A549 treated with AZD9567 at 1 μM for 4 hours (cell line): ENCODE measurements around the gene FAM9A. TPM values are rescaled to one million over a fixed set of nuclear protein-coding genes. Genes with fewer than 3 reads are reported as not detected.

Source experiments
- total RNA-seq: library from RNA; stranded (reverse); fragments of 200-300 nt; extraction: Qiagen RNA extraction; gene quantifications from 5 replicates; pipeline ENCODE4 v1.2.3, GENCODE V29; 2022; ENCODE audit not compliant: insufficient read depth

The FAM9A gene
- total RNA-seq: not detected in 5 replicates

GRCh38 chrX:8801041-8801599 is at the start of gene FAM9A:
FAM9A (minus strand) TSS chrX:8801383; CDS start chrX:8800171, 1,212 bp downstream.

Other genes starting within 250 kb of the FAM9A start
- 0.03 to 0.14 TPM (median 0.04 TPM) in 4 of 5 replicates, not detected in the other for gene ANOS1, start 69.2 kb downstream of the FAM9A start, total RNA-seq
- gene FAM9B, start 232.7 kb upstream of the FAM9A start, total RNA-seq: 0.06 TPM in 1 of 5 replicates, not detected in the others